GM21381 (cell line): ENCODE measurements around the gene DCTPP1.

Experiments used
- ATAC-seq: cut with Tn5 transposase; IDR thresholded peaks from one replicate; pipeline ENCODE4 v1.9.1; 2021; ENCODE audit warnings: mild to moderate bottlenecking, moderate library complexity; ENCODE audit not compliant: unreplicated experiment

DCTPP1 gene

DNA sequence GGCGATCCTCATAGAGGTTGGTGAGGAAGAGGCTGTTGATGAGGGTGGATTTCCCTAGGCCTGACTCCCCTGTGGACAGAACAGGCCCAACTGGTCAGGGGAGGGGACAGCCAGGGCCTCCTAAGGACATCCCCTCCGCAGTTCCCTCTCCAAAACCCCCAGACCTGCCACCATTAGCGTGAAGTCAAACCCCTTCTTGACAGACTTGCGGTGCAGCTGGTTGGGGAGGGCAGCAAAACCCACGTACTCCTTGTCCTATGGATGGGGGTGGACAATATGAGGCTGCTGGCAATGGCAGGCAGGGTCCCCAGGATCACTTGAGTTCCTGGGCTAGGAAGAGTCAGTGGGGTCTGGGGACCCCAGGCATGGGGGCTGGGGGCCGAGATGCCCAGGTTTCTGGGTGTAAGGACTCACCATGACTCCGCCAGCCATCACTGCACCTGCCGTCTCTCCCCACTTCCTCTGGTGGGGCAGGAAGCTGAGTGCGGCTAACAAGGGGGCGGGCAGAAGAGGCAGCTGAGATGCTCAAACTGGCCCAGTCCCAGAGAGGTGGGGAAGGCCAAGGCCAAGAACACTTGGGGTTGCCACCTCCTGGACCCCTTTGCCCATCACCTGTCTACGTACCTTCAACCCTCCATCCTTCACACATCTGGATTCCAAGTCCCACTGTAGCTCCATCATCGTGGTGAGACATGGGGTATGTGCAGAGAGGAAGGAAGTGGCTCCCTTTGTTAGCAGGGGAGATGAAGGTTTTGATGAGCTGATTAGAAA, 47.5 kb downstream of the DCTPP1 start, which contains the start of gene SEPTIN1:
Gene SEPTIN1 (minus strand): TSS at position 451 of the 771 bp plus-strand sequence. CDS start 19 bp downstream, at position 432.
- no peak for ATAC-seq

DNA sequence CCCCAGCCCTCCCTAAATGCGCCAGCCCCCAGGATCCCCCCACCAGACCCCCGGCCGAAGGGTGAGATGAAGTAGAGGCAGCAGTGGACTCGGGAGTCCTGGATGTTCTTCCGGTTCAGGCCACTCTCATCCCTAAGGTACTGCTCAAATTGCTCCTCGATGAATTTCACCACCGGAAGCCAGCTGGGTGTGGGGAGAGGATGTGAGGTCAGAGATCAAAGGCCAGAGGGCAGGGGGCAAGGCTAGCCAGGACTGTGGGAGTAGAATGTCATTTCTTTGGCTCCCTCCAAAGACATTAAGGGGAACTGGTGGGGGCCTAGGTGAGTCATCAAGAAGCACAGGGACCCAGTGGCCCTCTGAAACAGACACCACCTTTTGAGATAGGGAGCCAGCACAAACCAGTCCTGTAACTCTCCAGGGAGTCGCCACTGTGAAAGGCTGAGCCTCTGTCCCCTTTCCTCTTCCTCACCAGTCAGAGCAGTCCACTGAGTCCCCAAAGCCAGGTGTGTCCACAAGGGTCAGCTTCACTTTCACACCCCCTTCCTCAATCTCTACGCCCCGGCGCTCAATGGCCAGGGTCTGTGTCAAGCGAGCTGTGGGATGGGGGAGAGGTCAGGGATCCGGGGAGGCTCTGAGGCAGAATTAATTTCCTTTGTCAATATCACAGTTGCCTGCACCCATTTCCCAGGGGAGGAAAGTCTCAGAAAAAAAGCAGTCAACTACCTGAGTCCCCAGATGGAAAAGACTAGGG, 48.4 kb downstream of the DCTPP1 start:
- no peak for ATAC-seq

DNA sequence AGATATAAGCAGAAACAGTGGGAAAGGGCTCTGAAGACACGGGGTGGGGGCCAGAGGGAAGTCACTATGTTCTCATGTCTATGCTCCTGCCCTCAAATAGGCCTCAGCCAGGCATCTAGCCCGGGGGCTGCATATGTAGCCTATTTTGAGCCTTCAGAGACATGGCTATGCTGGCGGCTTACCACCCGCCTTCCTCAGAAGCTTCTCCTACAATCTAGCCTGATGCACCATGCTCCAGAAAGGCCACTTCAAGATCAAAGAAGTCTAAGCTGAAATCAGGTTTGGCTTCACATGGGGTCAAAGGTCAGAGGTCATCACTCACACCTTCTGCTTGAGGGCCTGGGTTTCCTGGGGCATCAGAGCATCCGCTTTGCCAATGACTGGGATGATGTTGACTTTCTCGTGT, 49.0 kb downstream of the DCTPP1 start:
- no peak for ATAC-seq

DNA sequence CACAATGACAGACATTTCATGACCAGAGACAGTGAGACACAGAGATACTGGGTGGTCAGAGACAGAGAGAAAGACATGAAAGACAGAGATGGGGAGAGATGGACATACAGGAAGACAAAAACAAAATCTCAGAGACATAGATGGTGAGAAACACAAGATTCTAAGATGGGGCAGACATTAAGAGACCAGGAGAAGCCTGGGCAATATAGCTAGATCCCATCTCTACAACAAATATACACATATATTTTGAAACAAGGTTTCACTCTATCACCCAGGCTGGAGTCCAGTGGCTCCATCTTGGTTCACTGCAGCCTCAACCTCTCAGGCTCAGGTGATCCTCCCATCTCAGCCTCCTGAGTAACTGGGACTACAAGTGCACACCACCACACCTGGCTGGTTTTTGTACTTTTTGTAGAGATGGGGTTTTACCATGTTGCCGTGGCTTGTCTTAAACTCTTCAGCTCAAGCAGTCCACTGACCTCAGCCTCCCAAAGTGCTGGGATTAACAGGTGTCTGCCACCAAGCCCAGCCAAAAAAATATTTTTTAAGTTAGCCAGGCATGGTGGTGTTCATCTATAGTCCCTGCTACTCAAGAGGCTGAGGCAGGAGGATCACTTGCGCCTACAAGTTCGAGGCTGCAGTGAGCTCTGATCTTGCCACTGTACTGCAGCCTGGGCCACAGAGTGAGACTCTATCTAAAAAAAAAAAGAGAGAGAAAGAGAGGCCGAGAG, 49.6 kb downstream of the DCTPP1 start:
- ATAC-seq, result no peak

GRCh38 chr16:30379158-30379783, 50.6 kb downstream of the DCTPP1 start:
- ATAC-seq, result no peak

DNA sequence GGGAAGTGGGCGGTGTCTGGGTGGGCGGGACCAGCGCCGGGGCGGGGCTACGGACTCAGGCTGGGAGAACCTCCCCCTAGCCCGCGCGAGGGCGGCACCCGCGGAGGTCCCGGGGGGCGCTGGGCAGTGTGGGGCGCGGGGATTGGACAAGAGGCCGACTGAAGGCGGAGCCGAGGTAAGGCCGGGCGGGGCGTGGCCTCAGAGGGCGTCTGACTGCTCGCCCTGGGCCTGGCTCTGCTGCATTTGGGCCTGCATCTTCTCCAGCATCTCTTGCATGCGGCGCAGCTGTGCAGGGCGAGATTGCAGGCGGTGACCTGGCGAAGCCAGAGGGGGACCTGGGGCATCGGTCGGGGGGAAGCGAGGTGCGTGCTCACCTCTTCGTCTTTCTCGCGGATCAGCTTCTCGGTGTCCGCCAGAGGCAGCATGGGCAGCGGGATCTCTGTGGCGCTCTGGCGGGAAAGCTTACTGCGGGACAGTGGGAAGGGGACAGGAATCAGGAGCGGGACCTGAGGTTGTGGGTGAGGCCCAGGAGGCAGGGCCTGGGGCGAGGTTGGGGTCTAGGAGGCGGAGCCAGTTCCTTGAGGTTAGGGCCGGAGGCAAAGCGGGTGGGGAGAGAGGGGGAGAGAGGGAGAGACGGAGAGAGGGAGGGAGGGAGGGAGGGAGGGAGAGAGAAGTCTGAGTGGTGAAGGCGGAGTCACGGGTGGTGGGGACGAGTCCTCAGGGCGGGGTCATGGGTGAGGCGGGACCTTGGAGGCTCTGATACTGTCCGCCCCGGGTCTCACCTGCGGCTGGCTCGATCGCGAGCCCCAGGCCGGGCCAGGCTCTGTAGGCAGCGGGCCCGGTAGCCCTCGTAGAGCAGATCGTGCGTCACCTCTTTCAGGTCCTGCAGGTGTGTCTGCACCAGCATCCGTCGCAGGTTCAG, 51.3 kb downstream of the DCTPP1 start:
- peak; percentile 83 for ATAC-seq

DNA sequence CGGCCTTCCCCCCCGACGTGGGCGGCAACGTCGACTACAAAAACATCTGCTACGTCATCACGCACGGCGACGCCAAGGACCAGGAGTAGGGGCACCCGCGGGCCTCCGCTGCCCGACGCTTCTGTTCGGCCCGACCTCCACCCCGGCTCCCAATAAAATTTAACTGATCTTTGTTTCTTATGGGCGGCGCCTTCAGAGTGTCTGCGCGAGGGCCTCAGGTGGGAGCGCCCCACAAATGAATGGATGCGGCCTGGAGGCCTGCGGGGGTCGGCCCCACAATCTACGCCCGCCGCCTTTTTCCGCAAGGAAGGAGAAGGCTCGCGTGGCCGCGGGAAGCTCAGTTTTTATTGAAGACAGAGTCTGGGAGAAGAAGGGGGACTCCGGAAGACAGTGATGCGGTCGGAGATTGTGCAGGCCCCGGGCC, 52.0 kb downstream of the DCTPP1 start:
- peak; percentile 30 for ATAC-seq

DNA sequence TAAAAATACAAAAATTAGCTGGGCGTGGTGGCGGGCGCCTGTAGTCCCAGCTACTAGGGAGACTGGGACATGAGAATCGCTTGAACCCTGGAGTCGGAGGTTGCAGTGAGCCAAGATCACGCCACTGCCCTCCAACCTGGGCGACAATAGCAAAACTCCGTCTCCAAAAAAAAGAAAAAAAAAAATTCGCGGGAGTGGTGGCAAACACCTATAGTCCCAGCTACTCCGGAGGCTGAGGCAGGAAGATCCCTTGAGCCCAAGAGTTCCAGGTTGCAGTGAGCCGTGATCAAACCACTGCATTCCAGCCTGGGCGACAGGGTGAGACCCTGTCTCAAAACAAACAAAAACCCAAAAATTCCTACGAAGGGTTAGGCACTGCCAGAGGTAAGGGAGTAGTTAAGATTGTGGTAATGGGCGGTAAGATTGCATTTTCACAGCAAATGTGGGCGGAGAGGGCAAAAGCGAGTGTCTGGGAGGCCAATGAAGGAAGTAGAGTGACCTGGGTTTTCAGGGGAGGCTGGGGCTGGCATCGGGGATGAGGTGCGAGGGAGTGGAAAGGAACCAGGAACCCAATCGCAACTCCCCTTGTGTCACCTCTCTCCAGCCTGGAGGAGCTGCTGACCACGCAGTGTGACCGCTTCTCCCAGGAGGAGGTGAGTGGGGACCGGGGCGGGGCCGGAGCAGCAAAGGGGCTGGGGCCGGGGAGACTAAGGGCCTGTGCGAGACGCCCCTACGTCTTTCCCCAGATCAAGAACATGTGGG, 52.6 kb downstream of the DCTPP1 start:
- ATAC-seq, result no peak

DNA sequence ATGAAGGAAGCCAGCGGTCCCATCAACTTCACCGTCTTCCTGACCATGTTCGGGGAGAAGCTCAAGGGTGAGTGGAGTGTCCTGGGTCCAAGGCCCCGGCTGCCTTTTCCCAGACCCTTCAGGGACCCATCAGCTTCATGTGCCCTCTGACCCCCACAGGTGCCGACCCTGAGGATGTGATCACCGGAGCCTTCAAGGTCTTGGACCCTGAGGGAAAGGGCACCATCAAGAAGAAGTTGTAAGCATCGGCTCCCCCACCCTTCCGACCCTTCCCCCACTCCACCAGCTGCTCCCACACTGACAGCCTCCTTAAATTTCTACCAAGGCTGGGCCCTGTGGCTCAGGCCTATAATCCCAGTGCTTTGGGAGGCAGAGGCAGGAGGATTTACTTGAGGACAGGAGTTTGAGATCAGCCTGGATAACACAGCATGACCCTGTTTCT, 53.3 kb downstream of the DCTPP1 start:
- no peak for ATAC-seq

- ATAC-seq, result no peak
These were observed 54.0 kb downstream of the DCTPP1 start for GRCh38 chr16:30375864-30376263.

DNA sequence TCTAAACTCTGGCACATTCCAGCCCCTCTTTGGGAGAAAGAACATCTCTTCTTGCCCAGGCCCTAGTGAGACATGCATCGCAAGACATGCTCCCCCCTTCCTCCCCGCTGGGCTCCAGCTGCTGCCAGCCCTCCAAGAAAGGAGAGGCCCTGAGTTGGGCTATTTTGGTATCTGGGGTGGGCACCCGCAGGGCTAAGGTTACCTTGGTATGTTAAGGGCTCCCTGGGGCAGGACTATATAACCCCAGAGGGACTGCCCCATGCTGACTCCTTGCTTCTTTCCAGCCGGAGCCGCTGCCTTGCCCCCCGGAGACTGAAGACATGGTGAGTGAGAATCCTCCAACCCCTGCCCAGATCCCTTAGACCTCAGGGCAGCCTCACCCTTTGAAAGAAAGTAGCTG, 55.3 kb downstream of the DCTPP1 start, which contains the start of gene MYL11:
Gene MYL11 (plus strand): TSS at position 265 of the 400 bp plus-strand sequence. CDS start 56 bp downstream, at position 321.
- ATAC-seq, result no peak
